Measurements from ENCODE around the gene TNIK. TPM values are rescaled to one million over a fixed set of nuclear protein-coding genes. Genes with fewer than 3 reads are reported as not detected.

TNIK gene
- total RNA-seq, 1 experiment from 2014 or later = 7.0 TPM

DNA sequence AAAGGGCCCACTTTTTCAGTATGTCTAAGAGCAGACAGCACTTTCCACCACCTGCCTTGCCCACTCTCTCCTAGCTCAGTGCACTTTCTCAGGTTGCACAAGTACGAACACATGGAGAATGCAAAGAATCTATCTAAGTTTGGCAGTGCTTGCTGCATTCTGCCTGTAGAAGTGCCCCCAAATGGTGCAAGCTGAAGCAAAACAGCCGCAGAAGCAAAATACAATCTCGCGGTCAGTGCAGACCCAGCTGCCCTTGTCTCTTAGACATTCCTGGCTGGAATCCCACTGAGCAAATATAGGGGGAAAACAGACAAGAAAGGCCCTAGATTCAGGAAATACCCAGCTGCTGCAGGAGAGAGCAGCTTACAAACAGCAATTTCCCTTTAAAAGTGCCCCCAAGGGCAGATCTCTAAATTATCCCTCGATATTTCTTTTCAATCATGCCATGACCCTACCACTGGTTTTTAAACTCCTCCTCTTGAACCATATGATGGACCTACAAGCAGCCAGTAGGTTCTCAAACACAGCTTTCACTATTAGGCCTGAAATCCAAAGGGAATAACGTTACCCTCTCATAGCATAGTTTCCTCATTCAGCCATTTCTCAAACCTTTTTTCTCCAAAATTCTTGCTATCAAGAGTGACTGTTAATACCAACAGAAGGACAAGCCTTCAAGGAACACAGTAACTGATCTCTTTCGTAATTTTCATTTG is 67.0 kb downstream of the TNIK start:
- POLR2A ChIA-PET (ENCODE audit: unreplicated experiment) = interaction anchor here (0.6 kb wide), 1 partner anchor 276 kb away, joined by 3 read pairs; no protein-coding TSS in a partner anchor
- Histone ChIP-seq H4K20me1 (ENCODE audit: low read length) (no peaks in the 10 kb centered on the region), H3K9ac (ENCODE audit: low read length) (no peak overlapping the region), H3K4me3 (ENCODE audit: low read length) (no peak overlapping the region), H2AFZ (ENCODE audit: low read length) (no peak overlapping the region), H3K9me2 (replicated peaks; ENCODE audit: low read length) (no peaks in the 10 kb centered on the region), H3K36me3 (ENCODE audit: low read depth, low read length) (no peaks in the 10 kb centered on the region), H3F3A (ENCODE audit: low read length, unreplicated experiment) (no peaks in the 10 kb centered on the region), H3K9me3 (ENCODE audit: low read length) (no peaks in the 10 kb centered on the region; the same call in 1 of the 2 replicates), H3K4me2 (ENCODE audit: low read length) (no peak overlapping the region), H3K79me2 (ENCODE audit: low read length) (no peaks in the 10 kb centered on the region), H3K4me1 (ENCODE audit: insufficient read depth, low read length) (no peaks in the 10 kb centered on the region), H3K27ac (ENCODE audit: low read length) (no peak overlapping the region), H3K27me3 (ENCODE audit: low read length) (no peaks in the 10 kb centered on the region)
- CTCF ChIA-PET = no interaction called here
- DNase-seq (no peak), ATAC-seq (no peak)
- intact Hi-C loops (cut with micrococcal nuclease) = no loop called here
- TF ChIP-seq EZH2phosphoT487 (IDR thresholded peaks at IDR 0.05; ENCODE audit: borderline replicate concordance, low read length) = no peak
- no peak for TF ChIP-seq EZH2 (IDR thresholded peaks at IDR 0.05; ENCODE audit: low read length, unreplicated experiment)
- no peak for TF ChIP-seq CTCF (conservative IDR thresholded peaks at IDR 0.05; ENCODE audit: low read depth, low read length)
- no TSS peak for BruUV-seq (replicated peaks)

DNA sequence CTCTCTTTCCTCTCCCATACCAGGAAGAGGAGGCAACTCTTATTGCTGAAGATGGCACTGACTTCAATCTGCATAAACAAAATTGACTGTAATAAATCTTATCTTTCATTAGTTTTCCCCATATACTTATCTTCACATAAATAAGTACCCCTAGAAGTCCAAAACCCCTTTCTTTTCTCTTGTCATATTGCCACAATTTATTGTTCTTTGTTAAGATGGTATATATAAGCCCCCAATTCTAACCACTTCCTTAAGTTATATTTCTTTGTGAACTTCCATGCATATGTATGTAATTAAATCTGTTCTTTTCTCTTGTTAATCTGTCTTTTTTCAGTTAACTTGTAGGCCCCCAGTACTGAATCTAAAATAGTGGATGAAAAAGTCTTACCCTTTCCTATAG is 68.8 kb downstream of the TNIK start:
- H3K4me1 ChIP-seq (ENCODE audit: insufficient read depth, low read length) = no peaks in the 10 kb centered on the region
- POLR2A ChIA-PET (ENCODE audit: unreplicated experiment) = no interaction called here
- no peaks in the 10 kb centered on the region for H3K27me3 ChIP-seq (ENCODE audit: low read length)
- H3K9me3 ChIP-seq (ENCODE audit: low read length) = no peaks in the 10 kb centered on the region; the same call in 1 of the 2 replicates
- ATAC-seq = no peak
- H3K4me3 ChIP-seq (ENCODE audit: low read length) = no peak overlapping the region
- no TSS peak for BruUV-seq (replicated peaks)
- no peaks in the 10 kb centered on the region for H3K36me3 ChIP-seq (ENCODE audit: low read depth, low read length)
- H3K79me2 ChIP-seq (ENCODE audit: low read length) = no peaks in the 10 kb centered on the region
- no peak overlapping the region for H3K4me2 ChIP-seq (ENCODE audit: low read length)
- CTCF ChIA-PET = no interaction called here
- no peaks in the 10 kb centered on the region for H3K9me2 ChIP-seq (replicated peaks; ENCODE audit: low read length)
- no peak overlapping the region for H3K9ac ChIP-seq (ENCODE audit: low read length)
- H4K20me1 ChIP-seq (ENCODE audit: low read length) = no peaks in the 10 kb centered on the region
- intact Hi-C loops (cut with micrococcal nuclease) = no loop called here
- TF ChIP-seq CTCF (conservative IDR thresholded peaks at IDR 0.05; ENCODE audit: low read depth, low read length) = no peak
- no peak for TF ChIP-seq EZH2 (IDR thresholded peaks at IDR 0.05; ENCODE audit: low read length, unreplicated experiment)
- TF ChIP-seq EZH2phosphoT487 (IDR thresholded peaks at IDR 0.05; ENCODE audit: borderline replicate concordance, low read length) = no peak
- H3F3A ChIP-seq (ENCODE audit: low read length, unreplicated experiment) = no peaks in the 10 kb centered on the region
- DNase-seq = no peak
- no peak overlapping the region for H3K27ac ChIP-seq (ENCODE audit: low read length)
- no peak overlapping the region for H2AFZ ChIP-seq (ENCODE audit: low read length)
